WI38 (cell line): ENCODE measurements around the gene APPL2.
"Not testable (repeated sequence)": the region's sequence is repeated elsewhere in the genome, so short reads cannot be mapped to it uniquely, and the experiment has no call there.

Experiments
- H3K4me3 ChIP-seq: 2 replicates; pipeline ENCODE4 v1.5.1; 2011; ENCODE audit warnings: low read depth, mild to moderate bottlenecking, control low read depth, low read length
- CTCF ChIP-seq: IDR thresholded peaks from 2 replicates; pipeline ENCODE4 v1.5.1; 2012; ENCODE audit warnings: low read depth, mild to moderate bottlenecking, control low read depth, low read length

The APPL2 gene

GRCh38 chr12:105256011-105256410, 20.0 kb upstream of the APPL2 start:
- TF ChIP-seq CTCF = no peak
- no peak overlapping the region for H3K4me3 ChIP-seq

DNA sequence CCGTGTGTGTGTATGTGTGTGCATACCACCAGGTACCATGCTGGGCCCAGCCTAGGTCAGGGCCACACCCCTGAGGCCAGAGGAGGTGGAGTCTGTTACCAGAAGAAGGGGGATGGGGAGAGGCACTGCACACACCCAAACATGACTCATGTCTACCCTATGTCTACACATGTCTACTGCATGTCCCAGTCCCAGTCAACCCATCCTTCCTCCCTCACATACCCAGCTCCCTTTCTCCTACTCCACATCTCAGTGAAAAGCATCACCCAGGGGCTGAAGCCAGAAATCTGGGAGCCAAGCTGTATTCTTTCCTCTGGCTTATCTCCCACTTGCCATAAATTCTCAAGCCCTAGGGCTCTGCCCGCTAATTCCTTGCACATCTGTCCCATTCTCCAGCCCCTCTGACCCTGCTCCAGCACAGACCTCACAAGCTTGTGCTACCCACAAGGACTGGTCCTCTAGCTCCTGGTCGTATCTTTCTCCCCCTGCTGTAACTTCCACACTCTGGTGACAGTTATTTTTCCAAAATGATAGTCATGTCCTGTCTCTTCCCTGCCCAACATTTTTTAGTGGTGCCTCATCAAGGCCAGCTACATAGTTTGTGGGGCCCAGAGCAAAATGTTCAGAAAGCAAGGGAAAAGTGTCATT, 18.0 kb upstream of the APPL2 start:
- TF ChIP-seq CTCF = no peak
- peak overlapping the region; percentile 10; the same call in 1 of the 2 replicates for H3K4me3 ChIP-seq

GRCh38 chr12:105252901-105253300, 16.9 kb upstream of the APPL2 start:
- no peak overlapping the region for H3K4me3 ChIP-seq
- TF ChIP-seq CTCF = no peak

DNA sequence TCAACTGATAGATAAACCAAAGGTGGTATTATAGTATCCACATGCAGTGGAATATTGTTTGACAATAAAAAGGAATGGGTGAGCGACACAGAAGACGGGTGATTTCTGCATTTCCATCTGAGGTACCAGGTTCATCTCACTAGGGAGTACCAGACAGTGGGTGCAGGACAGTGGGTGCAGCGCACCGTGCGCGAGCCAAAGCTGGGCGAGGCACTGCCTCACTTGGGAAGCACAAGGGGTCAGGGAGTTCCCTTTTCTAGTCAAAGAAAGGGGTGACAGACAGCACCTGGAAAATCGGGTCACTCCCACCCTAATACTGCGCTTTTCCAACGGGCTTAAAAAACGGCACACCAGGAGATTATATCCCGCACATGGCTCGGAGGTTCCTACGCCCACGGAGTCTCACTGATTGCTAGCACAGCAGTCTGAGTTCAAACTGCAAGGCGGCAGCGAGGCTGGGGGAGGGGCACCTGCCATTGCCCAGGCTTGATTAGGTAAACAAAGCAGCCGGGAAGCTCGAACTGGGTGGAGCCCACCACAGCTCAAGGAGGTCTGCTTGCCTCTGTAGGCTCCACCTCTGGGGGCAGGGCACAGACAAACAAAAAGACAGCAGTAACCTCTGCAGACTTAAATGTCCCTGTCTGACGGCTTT, 9.9 kb upstream of the APPL2 start:
- H3K4me3 ChIP-seq = not testable (repeated sequence)

DNA sequence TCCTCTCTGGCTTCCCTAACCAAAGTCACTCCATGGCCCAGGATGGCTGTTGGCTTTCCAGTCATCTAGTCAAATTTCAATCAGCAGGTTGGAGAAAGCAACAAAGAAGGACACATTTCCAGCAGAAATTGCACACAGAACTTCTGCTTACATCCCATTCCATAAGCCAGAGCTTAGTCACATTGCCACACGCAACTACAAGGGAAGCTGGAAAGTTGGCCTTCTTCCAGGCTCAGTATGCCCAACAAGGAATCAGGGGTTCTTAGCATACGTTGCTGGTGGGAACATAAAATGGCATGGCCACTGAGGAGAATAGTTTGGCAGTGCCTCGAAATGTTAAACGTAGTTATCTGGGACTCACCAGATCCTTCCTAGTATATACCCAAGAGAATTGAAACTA, 9.3 kb upstream of the APPL2 start:
- no peak overlapping the region for H3K4me3 ChIP-seq
- TF ChIP-seq CTCF = no peak

- no peak overlapping the region for H3K4me3 ChIP-seq
- TF ChIP-seq CTCF = no peak
Observed at GRCh38 chr12:105240228-105240627, 4.3 kb upstream of the APPL2 start.

DNA sequence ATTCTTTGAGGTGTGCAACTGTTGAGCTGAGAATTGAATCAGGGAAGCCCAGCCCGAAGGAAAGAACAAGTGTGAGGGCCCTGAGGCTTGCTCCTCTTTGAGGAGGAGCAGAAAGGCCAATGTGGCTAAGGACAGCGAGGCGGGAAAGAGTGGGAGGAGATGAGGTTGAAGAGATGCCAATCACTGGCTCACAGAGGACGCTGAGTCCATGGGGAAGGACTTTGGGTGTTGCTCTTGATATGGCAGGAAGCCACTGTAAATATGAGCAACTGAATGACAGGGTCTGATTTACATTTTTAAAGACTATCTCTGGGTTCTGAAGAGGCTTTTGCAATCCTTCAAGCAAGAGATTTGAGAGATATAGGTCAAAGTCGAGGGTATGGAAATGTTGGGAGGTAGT, 3.3 kb upstream of the APPL2 start:
- TF ChIP-seq CTCF = no peak

GRCh38 chr12:105237666-105238065, 1.7 kb upstream of the APPL2 start:
- no peak for TF ChIP-seq CTCF
- H3K4me3 ChIP-seq = no peak overlapping the region

More for the DNA sequence above, 3.3 kb upstream of the APPL2 start:
- H3K4me3 ChIP-seq = no peak overlapping the region
